ENCODE measurements around the gene TAS2R30. TPM values are rescaled to one million over a fixed set of nuclear protein-coding genes. Genes with fewer than 3 reads are reported as not detected.

The TAS2R30 gene
- total and polyA plus RNA-seq, 8 donors: 0.20 to 3.1 (median 0.43) TPM

DNA sequence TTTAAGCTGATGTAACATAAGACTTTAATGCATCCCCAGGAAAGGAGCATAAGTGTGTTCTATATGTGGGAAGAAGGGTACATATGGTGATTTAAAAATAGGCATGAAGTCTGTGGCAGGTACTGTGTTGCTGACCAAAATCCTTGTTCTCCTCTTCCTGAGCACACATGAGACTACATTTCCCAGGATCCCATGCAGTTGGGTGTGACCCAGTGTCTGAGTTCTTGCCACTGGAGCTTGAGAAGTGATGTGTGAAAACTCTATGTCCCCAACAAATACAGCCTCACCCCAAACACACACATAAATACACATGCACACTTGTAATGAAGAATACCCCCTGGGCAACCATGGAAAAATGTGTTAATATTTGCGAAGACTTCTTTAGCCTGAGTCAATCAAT, 28.1 kb upstream of the TAS2R30 start:
- H3K36me3 ChIP-seq: peaks cover 2 to 6% of the 10 kb centered on the region in 2 donors
- ATAC-seq: no peak
- no peaks in the 10 kb centered on the region for H3K4me1 ChIP-seq
- H3K9me3 ChIP-seq: no peaks in the 10 kb centered on the region
- no peak for TF ChIP-seq CTCF (IDR thresholded peaks at IDR 0.05)
- intact Hi-C loops (cut with DNase I): no loop called here
- H3K27me3 ChIP-seq: no peaks in the 10 kb centered on the region
- no peak overlapping the region for H3K27ac ChIP-seq
- no peak for DNase-seq
- H3K4me3 ChIP-seq: no peak overlapping the region

DNA sequence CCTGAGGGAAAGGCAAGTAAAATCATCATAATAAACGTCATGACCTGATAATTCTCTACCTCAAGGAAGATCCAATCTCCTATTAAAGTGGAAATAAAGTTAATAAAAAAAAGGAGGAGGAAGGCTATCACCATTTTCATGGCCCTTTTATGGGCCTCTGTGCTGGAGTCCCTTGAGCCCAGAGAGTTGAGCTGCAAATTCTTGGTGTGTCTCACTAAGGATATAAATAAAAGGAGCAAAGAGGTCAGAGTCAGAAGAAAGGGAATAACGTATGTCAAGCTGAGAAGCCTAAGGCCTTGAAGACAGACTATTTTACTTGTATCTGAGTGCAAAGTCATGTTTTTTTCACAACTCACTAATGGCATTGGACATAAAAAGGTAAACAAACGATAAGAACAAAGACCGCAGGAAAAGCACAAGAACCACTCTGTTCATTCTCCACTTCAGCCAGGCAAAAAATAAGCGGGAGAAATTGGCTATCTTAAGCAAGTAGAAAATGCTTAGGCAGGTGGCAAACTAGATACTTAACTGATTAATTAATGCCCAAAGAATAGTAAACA, 24.5 kb upstream of the TAS2R30 start:
- intact Hi-C loops (cut with DNase I): no loop called here
- Histone ChIP-seq H3K36me3 (peaks cover 0 to 2% of the 10 kb centered on the region in 2 donors), H3K4me1 (no peaks in the 10 kb centered on the region), H3K4me3 (no peak overlapping the region), H3K27ac (no peak overlapping the region), H3K27me3 (no peaks in the 10 kb centered on the region), H3K9me3 (peaks cover 0 to 14% of the 10 kb centered on the region in 2 donors)
- no peak for DNase-seq
- ATAC-seq: no peak
- no peak for TF ChIP-seq CTCF (IDR thresholded peaks at IDR 0.05)

- no peak overlapping the region for H3K27ac ChIP-seq
- no peaks in the 10 kb centered on the region for H3K4me1 ChIP-seq
- no peaks in the 10 kb centered on the region for H3K36me3 ChIP-seq
- DNase-seq (no peak), ATAC-seq (no peak)
- TF ChIP-seq CTCF (IDR thresholded peaks at IDR 0.05): no peak
- no peak overlapping the region for H3K4me3 ChIP-seq
- intact Hi-C loops (cut with DNase I): no loop called here
- H3K9me3 ChIP-seq: peaks cover 0 to 15% of the 10 kb centered on the region in 2 donors
- no peaks in the 10 kb centered on the region for H3K27me3 ChIP-seq
Measured at GRCh38 chr12:11154400-11154925, 20.0 kb upstream of the TAS2R30 start.

DNA sequence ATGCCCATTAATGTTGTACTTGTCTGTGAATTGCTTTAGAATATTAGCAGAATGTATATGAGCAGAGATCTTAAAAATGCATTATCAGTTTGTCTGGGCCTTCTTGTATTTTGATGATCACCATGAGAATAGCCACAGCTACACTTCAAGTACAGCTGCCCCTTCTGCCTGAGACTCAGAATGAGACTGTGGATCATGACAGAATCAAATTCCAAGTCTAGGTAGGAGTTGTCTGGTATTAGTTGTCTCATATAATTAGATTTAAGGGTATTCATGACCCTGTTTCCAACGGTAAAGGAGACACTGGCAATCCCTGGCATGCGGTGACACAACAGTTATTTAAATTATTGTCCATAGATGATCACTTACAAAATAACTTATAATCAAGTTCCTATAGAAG, 18.3 kb upstream of the TAS2R30 start:
- H3K27ac ChIP-seq: no peak overlapping the region
- H3K4me1 ChIP-seq: no peaks in the 10 kb centered on the region
- no peak for TF ChIP-seq CTCF (IDR thresholded peaks at IDR 0.05)
- H3K9me3 ChIP-seq: peaks cover 0 to 15% of the 10 kb centered on the region in 2 donors
- DNase-seq: no peak
- H3K27me3 ChIP-seq: no peaks in the 10 kb centered on the region
- no peak for ATAC-seq
- intact Hi-C loops (cut with DNase I): no loop called here
- no peaks in the 10 kb centered on the region for H3K36me3 ChIP-seq
- no peak overlapping the region for H3K4me3 ChIP-seq

- ATAC-seq (no peak), DNase-seq (no peak)
- Histone ChIP-seq H3K4me1 (no peaks in the 10 kb centered on the region), H3K36me3 (no peaks in the 10 kb centered on the region), H3K4me3 (no peak overlapping the region), H3K27ac (no peak overlapping the region), H3K9me3 (peaks cover 0 to 10% of the 10 kb centered on the region in 2 donors), H3K27me3 (no peaks in the 10 kb centered on the region)
- TF ChIP-seq CTCF (IDR thresholded peaks at IDR 0.05): no peak
- intact Hi-C loops (cut with DNase I): no loop called here
Measured at GRCh38 chr12:11150832-11151231, 16.4 kb upstream of the TAS2R30 start.

Data from left lung (tissue), 10 donors.